WERI-Rb-1 (cell line): ENCODE measurements around the gene CACNA1A.

ENCODE experiments used
- DNase-seq: peaks from one replicate; pipeline ENCODE4 v3.0.0-alpha.2; 2020
- H3K27ac ChIP-seq: fragments of 250-450 bp; sonication (Bioruptor Pico); 2 replicates; pipeline ENCODE4 v1.5.1; 2020; ENCODE audit warnings: mild to moderate bottlenecking, moderate library complexity
- H3K27me3 ChIP-seq: fragments of 250-450 bp; sonication (Bioruptor Pico); 2 replicates; pipeline ENCODE4 v1.5.1; 2021; ENCODE audit warnings: mild to moderate bottlenecking, low read depth, moderate library complexity; ENCODE audit not compliant: insufficient read depth, severe bottlenecking
- H3K36me3 ChIP-seq: fragments of 250-450 bp; sonication (Bioruptor Pico); 2 replicates; pipeline ENCODE4 v1.5.1; 2020; ENCODE audit warnings: mild to moderate bottlenecking, moderate library complexity
- H3K4me3 ChIP-seq: 2 replicates; pipeline ENCODE4 v1.5.1; 2011; ENCODE audit warnings: low read depth, mild to moderate bottlenecking, control low read depth, low read length
- H3K9me3 ChIP-seq: fragments of 250-450 bp; sonication (Bioruptor Pico); 2 replicates; pipeline ENCODE4 v1.5.1; 2021; ENCODE audit warnings: mild to moderate bottlenecking, moderate library complexity; ENCODE audit not compliant: severe bottlenecking
- CTCF ChIP-seq: IDR thresholded peaks from 2 replicates; pipeline ENCODE4 v1.5.1; 2011; ENCODE audit warnings: low read depth, mild to moderate bottlenecking, control low read depth, inconsistent platforms, low read length

Gene CACNA1A

GRCh38 chr19:13294812-13295567 lies 211.3 kb downstream of the CACNA1A start:
- no peak overlapping the region for H3K4me3 ChIP-seq
- H3K36me3 ChIP-seq = no peaks in the 10 kb centered on the region
- H3K27ac ChIP-seq = no peak overlapping the region
- TF ChIP-seq CTCF = no peak
- no peaks in the 10 kb centered on the region for H3K9me3 ChIP-seq
- peaks cover 33% of the 10 kb centered on the region for H3K27me3 ChIP-seq
- DNase-seq = no peak

GRCh38 chr19:13291913-13292312 lies 214.4 kb downstream of the CACNA1A start:
- no peak for DNase-seq
- no peak overlapping the region for H3K4me3 ChIP-seq
- no peaks in the 10 kb centered on the region for H3K9me3 ChIP-seq
- no peak overlapping the region for H3K27ac ChIP-seq
- peaks cover 18% of the 10 kb centered on the region for H3K27me3 ChIP-seq
- H3K36me3 ChIP-seq = no peaks in the 10 kb centered on the region
- no peak for TF ChIP-seq CTCF

GRCh38 chr19:13290741-13291140 lies 215.5 kb downstream of the CACNA1A start:
- Histone ChIP-seq H3K36me3 (no peaks in the 10 kb centered on the region), H3K9me3 (no peaks in the 10 kb centered on the region), H3K4me3 (no peak overlapping the region), H3K27ac (no peak overlapping the region), H3K27me3 (peaks cover 14% of the 10 kb centered on the region)
- no peak for TF ChIP-seq CTCF
- no peak for DNase-seq

- Histone ChIP-seq H3K9me3 (no peaks in the 10 kb centered on the region), H3K27me3 (peaks cover 9% of the 10 kb centered on the region), H3K4me3 (no peak overlapping the region), H3K27ac (no peak overlapping the region), H3K36me3 (no peaks in the 10 kb centered on the region)
- no peak for TF ChIP-seq CTCF
- DNase-seq = peak; percentile 46
These were observed 217.0 kb downstream of the CACNA1A start for GRCh38 chr19:13289295-13289694.

- no peak for DNase-seq
- no peak for TF ChIP-seq CTCF
- H3K4me3 ChIP-seq = no peak overlapping the region
- H3K9me3 ChIP-seq = no peaks in the 10 kb centered on the region
- H3K36me3 ChIP-seq = no peaks in the 10 kb centered on the region
- H3K27me3 ChIP-seq = peaks cover 18% of the 10 kb centered on the region
- no peak overlapping the region for H3K27ac ChIP-seq
These were observed 219.9 kb downstream of the CACNA1A start for GRCh38 chr19:13286195-13286985.
